HG02588 (cell line): ENCODE measurements around the gene FXR1.
"Not testable (repeated sequence)": the region's sequence is repeated elsewhere in the genome, so short reads cannot be mapped to it uniquely, and the experiment has no call there.

Experiments
- ATAC-seq: cut with Tn5 transposase; IDR thresholded peaks from one replicate; pipeline ENCODE4 v1.9.1; 2021; ENCODE audit warnings: mild to moderate bottlenecking, moderate library complexity; ENCODE audit not compliant: unreplicated experiment

FXR1 gene

GRCh38 chr3:180912304-180913296, at the start of gene FXR1:
Gene FXR1 (plus strand): TSS chr3:180912670. CDS start chr3:180912686, 16 bp downstream.
- peak; percentile 99 for ATAC-seq

GRCh38 chr3:180870008-180870699, 42.3 kb upstream of the FXR1 start:
- no peak for ATAC-seq

- ATAC-seq: no peak
These were observed 40.6 kb upstream of the FXR1 start for GRCh38 chr3:180871901-180872300.

GRCh38 chr3:180872430-180872829, 40.0 kb upstream of the FXR1 start:
- not testable (repeated sequence) for ATAC-seq

GRCh38 chr3:180875124-180875698, 37.3 kb upstream of the FXR1 start:
- ATAC-seq: no peak

- ATAC-seq: no peak
These were observed 31.2 kb upstream of the FXR1 start for GRCh38 chr3:180881065-180881801.

DNA sequence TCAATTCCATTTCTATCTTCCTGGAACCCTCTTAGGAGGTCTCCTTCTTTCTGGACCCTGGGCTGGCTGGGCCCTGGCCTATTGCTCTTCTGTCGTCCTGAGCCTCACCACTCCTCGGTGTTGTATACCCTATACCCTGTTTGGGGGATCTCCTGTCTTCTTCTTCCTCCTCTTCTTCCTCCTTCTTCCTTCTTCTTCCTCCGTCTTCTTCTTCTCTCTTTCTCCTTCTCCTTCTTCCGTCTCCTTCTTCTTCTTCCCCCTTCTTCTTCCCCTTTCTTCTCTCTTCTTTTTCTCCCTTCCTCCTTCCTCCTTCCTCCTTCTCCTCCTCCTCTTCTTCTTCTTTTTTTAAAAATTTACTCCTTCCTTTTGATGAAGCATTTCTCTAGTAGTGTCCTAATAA, 30.4 kb upstream of the FXR1 start:
- no peak for ATAC-seq

GRCh38 chr3:180888992-180889560, 23.4 kb upstream of the FXR1 start:
- no peak for ATAC-seq

- ATAC-seq: no peak
These were observed 13.9 kb upstream of the FXR1 start for GRCh38 chr3:180898572-180898971.

- no peak for ATAC-seq
These were observed 2.9 kb upstream of the FXR1 start for GRCh38 chr3:180909369-180910127.

GRCh38 chr3:180910823-180911222, 1.6 kb upstream of the FXR1 start:
- no peak for ATAC-seq

DNA sequence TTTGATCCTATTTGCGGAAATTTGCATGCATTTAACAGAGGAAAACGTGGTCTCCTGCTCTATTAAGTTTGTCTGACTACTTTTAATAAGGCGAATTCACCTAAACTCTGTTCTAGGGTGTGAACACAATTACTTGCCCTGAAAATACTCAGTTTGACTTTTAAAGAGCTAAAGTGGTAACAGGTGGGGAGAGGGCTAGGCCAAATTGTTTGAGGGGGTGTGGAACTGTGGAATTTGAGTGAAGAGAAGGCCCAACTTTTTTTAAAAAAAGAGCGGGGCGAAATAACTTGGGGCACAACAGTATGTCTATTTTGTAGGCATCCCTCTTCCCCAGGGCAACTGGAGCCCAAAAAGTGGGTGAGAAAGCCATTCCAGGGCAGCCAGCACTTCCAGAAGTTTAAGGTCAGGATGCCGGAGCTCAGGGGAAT, 580 bp upstream of the FXR1 start:
- ATAC-seq: peak; percentile 7

GRCh38 chr3:180913581-180914404, 1.3 kb downstream of the FXR1 start:
- no peak for ATAC-seq

- ATAC-seq: no peak
These were observed 6.1 kb downstream of the FXR1 start for GRCh38 chr3:180918542-180918941.

GRCh38 chr3:180922242-180922641, 9.8 kb downstream of the FXR1 start:
- no peak for ATAC-seq

DNA sequence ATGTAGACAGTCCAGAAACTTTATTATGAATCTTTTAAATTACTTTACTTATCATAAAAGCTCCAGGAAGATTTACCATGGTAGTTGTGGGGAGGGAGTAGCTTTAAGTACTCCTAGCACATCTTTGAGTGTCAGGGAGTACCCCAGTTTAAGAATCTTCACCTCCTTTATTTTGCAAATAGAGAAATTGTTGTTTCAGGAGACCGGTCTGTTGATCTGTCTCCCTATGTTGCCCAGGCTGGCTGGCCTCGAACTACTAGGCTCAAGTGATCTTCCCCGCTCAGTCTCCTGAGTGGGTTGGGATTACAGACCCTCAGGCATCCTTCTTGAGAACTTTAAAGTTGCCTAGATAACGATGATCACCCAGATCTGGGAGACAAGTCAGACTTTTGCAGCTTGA, 11.1 kb downstream of the FXR1 start:
- ATAC-seq: no peak

DNA sequence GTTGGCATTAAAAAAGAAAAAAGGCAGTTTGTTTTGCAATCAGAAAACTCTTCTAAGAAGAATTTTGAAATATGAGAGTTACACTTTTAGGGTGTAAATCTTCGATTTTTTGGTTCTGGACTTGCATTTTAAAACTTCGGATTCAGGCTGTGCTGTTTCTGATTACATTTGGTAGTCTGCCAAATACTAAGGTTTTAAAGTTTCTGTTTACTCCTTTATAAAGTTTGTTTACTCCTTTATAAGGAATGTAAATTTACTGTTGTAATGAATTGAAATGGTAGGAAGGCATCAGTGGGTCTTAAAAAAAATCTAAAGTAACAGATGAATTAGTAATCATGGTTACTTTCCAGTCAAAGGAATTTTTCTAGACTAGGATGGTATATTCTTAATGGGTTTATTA, 14.1 kb downstream of the FXR1 start:
- ATAC-seq: no peak

DNA sequence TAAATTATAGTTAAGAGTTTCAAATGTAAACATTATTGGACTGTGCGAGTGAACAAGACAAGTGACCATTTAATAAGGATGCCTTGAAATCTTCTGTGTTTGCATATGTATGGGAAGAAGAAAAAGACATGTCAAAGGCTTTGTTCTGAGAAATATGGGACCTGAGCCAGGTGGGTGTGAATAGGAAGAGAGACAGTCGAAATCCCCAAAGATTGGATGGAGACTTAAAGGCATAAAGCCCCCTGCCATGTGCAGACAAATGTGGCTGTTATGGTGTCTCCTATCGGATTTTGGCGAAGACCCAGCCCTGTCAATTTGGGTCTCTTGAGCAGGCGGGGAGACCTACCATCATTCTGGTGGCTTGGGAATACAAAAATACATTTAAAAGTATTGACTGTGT, 16.9 kb downstream of the FXR1 start:
- no peak for ATAC-seq

- no peak for ATAC-seq
These were observed 18.1 kb downstream of the FXR1 start for GRCh38 chr3:180930526-180930925.
